ENCODE results near the gene CEP72. TPM values are rescaled to one million over a fixed set of nuclear protein-coding genes. Genes with fewer than 3 reads are reported as not detected.

Gene CEP72
- total RNA-seq, 1 donor from 2014 or later = 4.8 TPM

DNA sequence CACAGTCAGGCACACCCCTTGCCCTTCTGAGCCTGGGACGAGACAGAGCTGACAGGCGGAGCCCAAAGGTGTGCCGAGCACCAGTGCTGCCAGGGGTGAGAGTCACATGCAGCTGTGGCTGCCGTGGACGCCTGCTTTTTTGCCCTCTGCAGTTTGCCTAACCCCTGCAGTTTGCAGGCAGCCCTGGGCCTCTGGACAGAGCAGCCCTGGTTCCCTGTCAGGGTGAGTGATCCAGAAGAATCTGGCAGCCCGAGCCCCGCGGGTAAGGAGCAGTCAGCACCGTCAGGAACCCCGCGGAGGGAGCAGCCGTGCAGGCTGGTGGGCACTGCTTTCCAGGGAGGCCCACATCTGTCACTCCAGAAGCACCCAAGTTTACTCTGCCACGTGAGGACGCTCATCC, 30.3 kb downstream of the CEP72 start:
- DNase-seq (ENCODE audit: low read depth) = no peak
- Histone ChIP-seq H3K4me3 (ENCODE audit: low read depth, low read length) (no peak overlapping the region), H3K27me3 (ENCODE audit: control insufficient read depth, insufficient read depth, low read length) (no peaks in the 10 kb centered on the region), H3K36me3 (ENCODE audit: control insufficient read depth, insufficient read depth, low read length) (peaks cover 1% of the 10 kb centered on the region)
- TF ChIP-seq, protein P1, sequence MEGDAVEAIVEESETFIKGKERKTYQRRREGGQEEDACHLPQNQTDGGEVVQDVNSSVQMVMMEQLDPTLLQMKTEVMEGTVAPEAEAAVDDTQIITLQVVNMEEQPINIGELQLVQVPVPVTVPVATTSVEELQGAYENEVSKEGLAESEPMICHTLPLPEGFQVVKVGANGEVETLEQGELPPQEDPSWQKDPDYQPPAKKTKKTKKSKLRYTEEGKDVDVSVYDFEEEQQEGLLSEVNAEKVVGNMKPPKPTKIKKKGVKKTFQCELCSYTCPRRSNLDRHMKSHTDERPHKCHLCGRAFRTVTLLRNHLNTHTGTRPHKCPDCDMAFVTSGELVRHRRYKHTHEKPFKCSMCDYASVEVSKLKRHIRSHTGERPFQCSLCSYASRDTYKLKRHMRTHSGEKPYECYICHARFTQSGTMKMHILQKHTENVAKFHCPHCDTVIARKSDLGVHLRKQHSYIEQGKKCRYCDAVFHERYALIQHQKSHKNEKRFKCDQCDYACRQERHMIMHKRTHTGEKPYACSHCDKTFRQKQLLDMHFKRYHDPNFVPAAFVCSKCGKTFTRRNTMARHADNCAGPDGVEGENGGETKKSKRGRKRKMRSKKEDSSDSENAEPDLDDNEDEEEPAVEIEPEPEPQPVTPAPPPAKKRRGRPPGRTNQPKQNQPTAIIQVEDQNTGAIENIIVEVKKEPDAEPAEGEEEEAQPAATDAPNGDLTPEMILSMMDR (IDR thresholded peaks at IDR 0.05; ENCODE audit: insufficient read depth, low read length, poor library complexity, severe bottlenecking) = no peak

DNA sequence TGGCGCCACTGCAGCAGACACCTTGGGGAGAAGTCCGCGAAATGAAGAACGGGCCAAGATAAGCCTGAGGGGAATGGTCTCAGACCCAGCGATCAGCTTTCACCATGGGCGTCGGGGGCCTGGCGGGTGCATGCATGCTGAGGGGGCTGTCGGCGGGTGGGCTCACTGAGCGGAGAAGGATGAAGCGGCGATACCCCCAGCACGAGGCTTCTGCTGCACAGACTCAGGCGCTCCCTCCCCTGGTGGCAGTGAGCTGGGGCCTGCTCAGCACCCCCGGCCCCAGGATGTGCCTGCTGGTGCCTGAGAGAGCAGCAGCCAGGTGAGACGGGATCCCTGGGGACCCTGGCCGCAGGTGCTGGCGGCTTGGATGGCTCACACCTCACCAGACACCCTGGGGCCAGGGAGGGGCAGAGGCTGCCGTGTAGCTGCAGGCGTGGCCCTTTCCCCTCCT, 31.2 kb downstream of the CEP72 start:
- Histone ChIP-seq H3K27me3 (ENCODE audit: control insufficient read depth, insufficient read depth, low read length) (no peaks in the 10 kb centered on the region), H3K36me3 (ENCODE audit: control insufficient read depth, insufficient read depth, low read length) (peaks cover 1% of the 10 kb centered on the region), H3K4me3 (ENCODE audit: low read depth, low read length) (no peak overlapping the region)
- no peak for DNase-seq (ENCODE audit: low read depth)
- TF ChIP-seq, protein P1 (IDR thresholded peaks at IDR 0.05; ENCODE audit: insufficient read depth, low read length, poor library complexity, severe bottlenecking) = no peak

DNA sequence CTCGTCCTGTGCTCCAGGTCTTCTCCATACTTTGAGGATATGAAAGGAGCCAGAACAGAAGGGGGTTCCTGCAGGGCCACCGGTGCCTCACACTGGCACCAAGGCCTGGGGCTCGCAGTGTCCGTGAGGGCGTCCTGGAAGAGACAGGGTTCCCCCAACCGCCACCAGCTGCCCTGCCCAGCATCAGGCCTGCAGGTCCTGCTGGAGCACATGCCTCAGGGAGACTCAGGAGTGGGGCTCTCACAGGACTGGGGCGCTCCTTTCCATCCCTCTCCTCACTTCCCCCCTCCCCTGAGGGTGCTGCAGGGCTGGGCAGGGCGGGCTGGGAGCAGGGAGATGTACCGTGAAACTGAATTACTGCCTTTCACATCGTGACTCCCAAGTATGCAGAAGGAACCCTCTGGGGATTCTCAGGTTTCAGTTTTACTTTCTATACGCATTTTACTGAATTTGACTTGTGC, 31.7 kb downstream of the CEP72 start:
- Histone ChIP-seq H3K27me3 (ENCODE audit: control insufficient read depth, insufficient read depth, low read length) (no peaks in the 10 kb centered on the region), H3K4me3 (ENCODE audit: low read depth, low read length) (no peak overlapping the region), H3K36me3 (ENCODE audit: control insufficient read depth, insufficient read depth, low read length) (peaks cover 1% of the 10 kb centered on the region)
- TF ChIP-seq, protein P1 (IDR thresholded peaks at IDR 0.05; ENCODE audit: insufficient read depth, low read length, poor library complexity, severe bottlenecking) = no peak
- no peak for DNase-seq (ENCODE audit: low read depth)

DNA sequence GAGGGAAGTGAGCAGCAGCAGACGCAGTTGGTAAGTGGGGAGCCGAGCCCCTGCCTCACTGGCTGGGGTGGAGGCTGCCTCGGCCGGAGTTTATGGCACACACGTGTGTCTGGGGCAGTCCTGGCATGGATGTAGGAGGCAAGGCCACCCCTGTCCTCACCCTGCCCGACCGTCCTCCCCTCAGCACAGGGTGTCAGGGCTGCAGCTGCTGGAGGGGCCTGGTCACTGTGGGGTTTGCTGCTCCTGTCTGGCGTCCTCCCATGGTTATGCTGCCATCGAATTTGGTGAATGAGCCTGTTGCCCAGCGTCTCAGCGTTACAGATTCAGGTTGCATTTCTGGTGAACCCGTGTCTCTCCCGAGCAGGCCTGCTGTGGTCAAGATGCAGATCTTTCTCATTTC, 32.4 kb downstream of the CEP72 start:
- Histone ChIP-seq H3K27me3 (ENCODE audit: control insufficient read depth, insufficient read depth, low read length) (no peaks in the 10 kb centered on the region), H3K36me3 (ENCODE audit: control insufficient read depth, insufficient read depth, low read length) (peaks cover 1% of the 10 kb centered on the region), H3K4me3 (ENCODE audit: low read depth, low read length) (no peak overlapping the region)
- no peak for DNase-seq (ENCODE audit: low read depth)
- TF ChIP-seq, protein P1 (IDR thresholded peaks at IDR 0.05; ENCODE audit: insufficient read depth, low read length, poor library complexity, severe bottlenecking) = no peak

DNA sequence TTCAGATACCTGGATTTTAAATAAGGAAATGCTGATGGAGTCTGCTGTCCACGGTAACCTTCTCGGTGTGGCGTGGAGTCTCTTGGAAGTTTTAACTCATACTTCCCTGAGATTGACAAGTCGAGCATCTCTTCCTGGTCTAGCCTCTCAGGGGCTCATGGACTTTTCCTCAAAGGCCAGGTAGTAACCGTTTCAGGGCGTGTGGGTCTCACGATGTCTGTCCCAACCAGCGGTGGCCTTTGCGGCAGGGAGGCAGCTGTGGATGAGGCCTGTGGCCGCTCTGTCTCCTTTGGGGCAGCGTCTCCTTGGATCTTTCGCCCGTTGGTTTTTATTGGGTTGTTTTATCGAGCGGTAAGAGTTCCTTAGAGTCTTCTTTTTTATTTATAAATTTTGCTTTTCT, 32.8 kb downstream of the CEP72 start:
- Histone ChIP-seq H3K27me3 (ENCODE audit: control insufficient read depth, insufficient read depth, low read length) (no peaks in the 10 kb centered on the region), H3K36me3 (ENCODE audit: control insufficient read depth, insufficient read depth, low read length) (peaks cover 1% of the 10 kb centered on the region), H3K4me3 (ENCODE audit: low read depth, low read length) (no peak overlapping the region)
- DNase-seq (ENCODE audit: low read depth) = no peak
- TF ChIP-seq, protein P1 (IDR thresholded peaks at IDR 0.05; ENCODE audit: insufficient read depth, low read length, poor library complexity, severe bottlenecking) = no peak

DNA sequence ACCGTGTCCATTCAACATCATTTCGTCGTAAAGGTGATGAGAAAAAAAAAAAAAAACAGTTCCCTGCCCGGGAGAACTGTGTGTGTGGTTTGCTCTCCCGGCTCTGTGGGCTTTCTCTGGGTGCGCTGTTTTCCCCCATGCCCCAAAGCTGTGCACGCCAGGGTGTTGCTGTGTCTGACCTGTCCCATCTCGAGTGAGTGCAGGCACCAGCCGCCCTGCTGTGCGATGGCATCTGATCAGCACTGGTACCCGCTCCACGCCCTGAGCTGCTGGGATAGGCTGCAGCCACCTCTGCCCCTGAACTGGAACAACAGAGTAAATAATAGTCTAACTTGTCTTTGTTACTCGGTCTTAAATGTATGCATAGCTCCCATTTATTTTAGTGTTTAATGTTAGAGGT, 33.3 kb downstream of the CEP72 start:
- Histone ChIP-seq H3K36me3 (ENCODE audit: control insufficient read depth, insufficient read depth, low read length) (peaks cover under 1% of the 10 kb centered on the region), H3K4me3 (ENCODE audit: low read depth, low read length) (no peak overlapping the region), H3K27me3 (ENCODE audit: control insufficient read depth, insufficient read depth, low read length) (no peaks in the 10 kb centered on the region)
- DNase-seq (ENCODE audit: low read depth) = no peak
- TF ChIP-seq, protein P1 (IDR thresholded peaks at IDR 0.05; ENCODE audit: insufficient read depth, low read length, poor library complexity, severe bottlenecking) = no peak

All from kidney epithelial cell (primary cell).